Measurements from ENCODE around the gene TLCD5. TPM values are rescaled to one million over a fixed set of nuclear protein-coding genes. Genes with fewer than 3 reads are reported as not detected.

The TLCD5 gene
- total RNA-seq = 0.42 TPM
- under 1 TPM in 3 of 4 donors, not detected in 1; 0.21 to 0.46 (median 0.29) TPM for polyA plus RNA-seq

GRCh38 chr11:120324932-120325810 is at the start of gene TLCD5:
Gene TLCD5 (plus strand): TSS chr11:120325299. CDS start chr11:120327442, 2,143 bp downstream.
- H3K27me3 ChIP-seq (ENCODE audit: control insufficient read depth, insufficient read depth, low read length) = peaks cover 17% of the 10 kb centered on the region
- Mint-ChIP-seq H3K36me3 (no peaks in the 10 kb centered on the region), H3K4me1 (peaks cover 13 to 24% (median 17%) of the 10 kb centered on the region in 4 donors), H3K27me3 (peaks cover 61% of the 10 kb centered on the region), H3K4me3 (peak within 1 kb of the TSS; percentile 81 to 89 (median 84)), H3K9me3 (no peaks in the 10 kb centered on the region), H3K27ac (no peak within 1 kb of the TSS)
- ATAC-seq (ENCODE audit: low read depth in 2 of 2) (peak in 1 of 2 donors; percentile 48), DNase-seq (peak in 2 of 3 donors; percentile 21 to 25)
- no peaks in the 10 kb centered on the region for H3K36me3 ChIP-seq (ENCODE audit: control insufficient read depth, insufficient read depth, low read length)
- H3K27ac ChIP-seq (ENCODE audit: insufficient read depth, low read length, poor library complexity, severe bottlenecking) = no peak within 1 kb of the TSS
- peak within 1 kb of the TSS; percentile 8 for H3K4me3 ChIP-seq (ENCODE audit: low read depth, low read length)
- H3K9me3 ChIP-seq (ENCODE audit: control insufficient read depth in 2 of 2, low read length in 2 of 2) = no peaks in the 10 kb centered on the region
- H3K4me1 ChIP-seq (ENCODE audit: control insufficient read depth, insufficient read depth, low read length, poor library complexity, severe bottlenecking) = peaks cover 26% of the 10 kb centered on the region

- no peaks in the 10 kb centered on the region for H3K9me3 ChIP-seq (ENCODE audit: control insufficient read depth in 2 of 2, low read length in 2 of 2)
- ATAC-seq (ENCODE audit: low read depth in 2 of 2) = no peak
- H3K4me1 ChIP-seq (ENCODE audit: control insufficient read depth, insufficient read depth, low read length, poor library complexity, severe bottlenecking) = no peaks in the 10 kb centered on the region
- H3K4me3 Mint-ChIP-seq = no peak overlapping the region
- H3K4me1 Mint-ChIP-seq = peaks cover 0 to 2% (median 0%) of the 10 kb centered on the region in 4 donors
- H3K27me3 ChIP-seq (ENCODE audit: control insufficient read depth, insufficient read depth, low read length) = no peaks in the 10 kb centered on the region
- no peak overlapping the region for H3K4me3 ChIP-seq (ENCODE audit: low read depth, low read length)
- H3K36me3 ChIP-seq (ENCODE audit: control insufficient read depth, insufficient read depth, low read length) = no peaks in the 10 kb centered on the region
- H3K27me3 Mint-ChIP-seq = peaks cover 8% of the 10 kb centered on the region
- H3K9me3 Mint-ChIP-seq = peaks cover 0 to 1% (median 0%) of the 10 kb centered on the region in 7 donors
- no peak overlapping the region for H3K27ac Mint-ChIP-seq
- no peaks in the 10 kb centered on the region for H3K36me3 Mint-ChIP-seq
- H3K27ac ChIP-seq (ENCODE audit: insufficient read depth, low read length, poor library complexity, severe bottlenecking) = no peak overlapping the region
- no peak for DNase-seq
Observed at GRCh38 chr11:120279502-120279901, 45.6 kb upstream of the TLCD5 start.

GRCh38 chr11:120280600-120281051 is 44.5 kb upstream of the TLCD5 start:
- no peaks in the 10 kb centered on the region for H3K27me3 ChIP-seq (ENCODE audit: control insufficient read depth, insufficient read depth, low read length)
- H3K4me1 Mint-ChIP-seq = peaks cover 0 to 2% (median 0%) of the 10 kb centered on the region in 4 donors

GRCh38 chr11:120281143-120281795 is 43.8 kb upstream of the TLCD5 start:
- no peaks in the 10 kb centered on the region for H3K36me3 Mint-ChIP-seq
- H3K9me3 Mint-ChIP-seq = no peaks in the 10 kb centered on the region
- H3K4me1 ChIP-seq (ENCODE audit: control insufficient read depth, insufficient read depth, low read length, poor library complexity, severe bottlenecking) = no peaks in the 10 kb centered on the region
- H3K27me3 ChIP-seq (ENCODE audit: control insufficient read depth, insufficient read depth, low read length) = no peaks in the 10 kb centered on the region
- DNase-seq (no peak), ATAC-seq (ENCODE audit: low read depth in 2 of 2) (no peak)
- no peaks in the 10 kb centered on the region for H3K9me3 ChIP-seq (ENCODE audit: control insufficient read depth in 2 of 2, low read length in 2 of 2)
- H3K27ac ChIP-seq (ENCODE audit: insufficient read depth, low read length, poor library complexity, severe bottlenecking) = no peak overlapping the region
- no peaks in the 10 kb centered on the region for H3K36me3 ChIP-seq (ENCODE audit: control insufficient read depth, insufficient read depth, low read length)
- H3K27ac Mint-ChIP-seq = no peak overlapping the region
- no peak overlapping the region for H3K4me3 Mint-ChIP-seq
- peaks cover 4% of the 10 kb centered on the region for H3K27me3 Mint-ChIP-seq
- peaks cover 0 to 2% (median 0%) of the 10 kb centered on the region in 4 donors for H3K4me1 Mint-ChIP-seq
- no peak overlapping the region for H3K4me3 ChIP-seq (ENCODE audit: low read depth, low read length)

More at GRCh38 chr11:120280600-120281051, 44.5 kb upstream of the TLCD5 start:
- ATAC-seq (ENCODE audit: low read depth in 2 of 2) (no peak), DNase-seq (no peak)
- H3K27ac ChIP-seq (ENCODE audit: insufficient read depth, low read length, poor library complexity, severe bottlenecking) = no peak overlapping the region
- Mint-ChIP-seq H3K9me3 (no peaks in the 10 kb centered on the region), H3K36me3 (no peaks in the 10 kb centered on the region), H3K4me3 (no peak overlapping the region), H3K27me3 (peaks cover 4% of the 10 kb centered on the region), H3K27ac (no peak overlapping the region)
- no peaks in the 10 kb centered on the region for H3K9me3 ChIP-seq (ENCODE audit: control insufficient read depth in 2 of 2, low read length in 2 of 2)
- H3K4me3 ChIP-seq (ENCODE audit: low read depth, low read length) = no peak overlapping the region
- no peaks in the 10 kb centered on the region for H3K36me3 ChIP-seq (ENCODE audit: control insufficient read depth, insufficient read depth, low read length)
- no peaks in the 10 kb centered on the region for H3K4me1 ChIP-seq (ENCODE audit: control insufficient read depth, insufficient read depth, low read length, poor library complexity, severe bottlenecking)

DNA sequence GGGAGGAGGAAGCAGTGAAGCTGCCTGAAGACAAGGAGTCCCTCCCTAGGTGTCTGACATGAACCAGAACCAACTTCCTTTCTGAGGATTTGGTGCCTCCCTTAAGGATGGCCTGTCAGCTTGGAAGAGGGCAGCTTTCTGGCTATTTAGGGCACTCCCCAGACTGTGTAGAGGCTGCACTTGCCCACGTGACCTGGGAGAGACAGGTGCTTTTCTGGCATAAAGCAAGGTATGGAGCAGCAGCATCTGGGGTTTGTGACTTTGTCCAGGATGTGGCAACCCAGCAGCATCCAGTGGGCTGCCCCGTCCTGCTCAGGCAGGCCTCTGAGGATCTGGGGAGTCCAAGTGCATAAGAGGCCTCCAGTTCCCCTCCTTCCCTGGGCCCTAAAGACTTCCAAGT is 42.0 kb upstream of the TLCD5 start:
- Histone ChIP-seq H3K4me3 (ENCODE audit: low read depth, low read length) (no peak overlapping the region), H3K4me1 (ENCODE audit: control insufficient read depth, insufficient read depth, low read length, poor library complexity, severe bottlenecking) (no peaks in the 10 kb centered on the region), H3K27me3 (ENCODE audit: control insufficient read depth, insufficient read depth, low read length) (peaks cover 3% of the 10 kb centered on the region), H3K27ac (ENCODE audit: insufficient read depth, low read length, poor library complexity, severe bottlenecking) (no peak overlapping the region), H3K9me3 (ENCODE audit: control insufficient read depth in 2 of 2, low read length in 2 of 2) (no peaks in the 10 kb centered on the region), H3K36me3 (ENCODE audit: control insufficient read depth, insufficient read depth, low read length) (no peaks in the 10 kb centered on the region)
- Mint-ChIP-seq H3K27me3 (peaks cover 4% of the 10 kb centered on the region), H3K4me1 (peaks cover 0 to 2% (median 0%) of the 10 kb centered on the region in 4 donors), H3K4me3 (no peak overlapping the region), H3K27ac (no peak overlapping the region), H3K9me3 (no peaks in the 10 kb centered on the region), H3K36me3 (no peaks in the 10 kb centered on the region)
- ATAC-seq (ENCODE audit: low read depth in 2 of 2) (no peak), DNase-seq (no peak)

DNA sequence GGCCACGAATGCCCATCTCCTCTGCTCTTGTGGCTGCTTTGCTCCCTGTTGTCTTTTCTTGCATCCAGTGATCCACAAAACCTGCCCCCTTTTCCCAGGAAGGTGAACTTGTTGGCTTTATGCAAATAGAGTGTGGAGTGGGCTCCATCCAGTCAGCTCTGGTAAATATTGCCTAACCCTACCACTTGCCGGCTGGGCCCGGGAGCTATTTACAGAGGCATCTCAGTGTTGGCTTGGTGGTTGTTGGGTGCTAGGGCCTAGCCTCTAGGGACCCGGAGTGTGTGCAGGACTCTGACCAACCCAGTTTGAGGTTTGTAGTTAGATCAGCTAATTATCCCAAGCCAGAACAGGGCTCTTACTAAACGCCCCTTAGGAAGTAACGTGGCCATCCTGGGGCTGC is 40.8 kb upstream of the TLCD5 start:
- peaks cover 3% of the 10 kb centered on the region for H3K27me3 ChIP-seq (ENCODE audit: control insufficient read depth, insufficient read depth, low read length)
- no peak overlapping the region for H3K27ac ChIP-seq (ENCODE audit: insufficient read depth, low read length, poor library complexity, severe bottlenecking)
- no peak overlapping the region for H3K4me3 ChIP-seq (ENCODE audit: low read depth, low read length)
- no peak for DNase-seq
- Mint-ChIP-seq H3K36me3 (no peaks in the 10 kb centered on the region), H3K9me3 (no peaks in the 10 kb centered on the region), H3K27ac (no peak overlapping the region), H3K4me3 (no peak overlapping the region), H3K4me1 (peaks cover 0 to 2% (median 0%) of the 10 kb centered on the region in 4 donors), H3K27me3 (peaks cover 4% of the 10 kb centered on the region)
- no peak for ATAC-seq (ENCODE audit: low read depth in 2 of 2)
- H3K36me3 ChIP-seq (ENCODE audit: control insufficient read depth, insufficient read depth, low read length) = no peaks in the 10 kb centered on the region
- H3K4me1 ChIP-seq (ENCODE audit: control insufficient read depth, insufficient read depth, low read length, poor library complexity, severe bottlenecking) = no peaks in the 10 kb centered on the region
- H3K9me3 ChIP-seq (ENCODE audit: control insufficient read depth in 2 of 2, low read length in 2 of 2) = no peaks in the 10 kb centered on the region

GRCh38 chr11:120285256-120285655 is 39.8 kb upstream of the TLCD5 start:
- Mint-ChIP-seq H3K27ac (no peak overlapping the region), H3K9me3 (peaks cover 0 to 2% (median 0%) of the 10 kb centered on the region in 7 donors), H3K4me3 (no peak overlapping the region), H3K36me3 (no peaks in the 10 kb centered on the region), H3K27me3 (no peaks in the 10 kb centered on the region), H3K4me1 (peaks cover 0 to 2% (median 0%) of the 10 kb centered on the region in 4 donors)
- peaks cover 3% of the 10 kb centered on the region for H3K27me3 ChIP-seq (ENCODE audit: control insufficient read depth, insufficient read depth, low read length)
- H3K4me3 ChIP-seq (ENCODE audit: low read depth, low read length) = no peak overlapping the region
- no peaks in the 10 kb centered on the region for H3K4me1 ChIP-seq (ENCODE audit: control insufficient read depth, insufficient read depth, low read length, poor library complexity, severe bottlenecking)
- ATAC-seq (ENCODE audit: low read depth in 2 of 2) = no peak
- H3K27ac ChIP-seq (ENCODE audit: insufficient read depth, low read length, poor library complexity, severe bottlenecking) = no peak overlapping the region
- no peaks in the 10 kb centered on the region for H3K36me3 ChIP-seq (ENCODE audit: control insufficient read depth, insufficient read depth, low read length)
- no peaks in the 10 kb centered on the region for H3K9me3 ChIP-seq (ENCODE audit: control insufficient read depth in 2 of 2, low read length in 2 of 2)
- DNase-seq = no peak

Data from CD4-positive, CD25-positive, alpha-beta regulatory T cell (primary cell).